Stimulated activated CD8-positive, alpha-beta memory T cell treated with anti-CD3 and anti-CD28 coated beads, Interleukin-4, amount 100 ng/mL, for 4 hours (primary cell): Measurements from ENCODE around the gene NFAM1.

Experiments used
- DNase-seq, 2 donors: peaks; one replicate each; pipeline ENCODE4 v3.0.0-alpha.2; 2020; ENCODE audit warnings: low read depth in 2 of 2, low spot score in 1 of 2

Gene NFAM1

DNA sequence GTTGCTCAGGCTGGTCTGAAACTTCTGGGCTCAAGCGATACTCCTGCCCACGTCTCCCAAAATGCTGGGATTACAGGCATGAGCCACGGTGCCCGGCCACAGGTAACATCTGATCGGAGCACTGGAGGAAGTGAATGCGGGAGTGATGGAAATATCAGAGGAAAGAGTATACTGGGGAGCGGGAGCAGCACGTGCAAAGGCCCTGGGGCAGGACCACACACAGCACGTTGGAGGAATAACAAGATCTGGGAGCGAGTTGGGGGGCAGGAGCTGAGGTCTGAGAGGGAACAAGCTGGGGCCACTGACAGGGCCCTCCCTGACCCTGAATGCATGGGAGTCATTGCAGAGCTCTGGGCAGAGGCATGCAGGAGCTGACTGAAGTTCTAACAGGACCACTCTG, 70.7 kb downstream of the NFAM1 start:
- no peak for DNase-seq

DNA sequence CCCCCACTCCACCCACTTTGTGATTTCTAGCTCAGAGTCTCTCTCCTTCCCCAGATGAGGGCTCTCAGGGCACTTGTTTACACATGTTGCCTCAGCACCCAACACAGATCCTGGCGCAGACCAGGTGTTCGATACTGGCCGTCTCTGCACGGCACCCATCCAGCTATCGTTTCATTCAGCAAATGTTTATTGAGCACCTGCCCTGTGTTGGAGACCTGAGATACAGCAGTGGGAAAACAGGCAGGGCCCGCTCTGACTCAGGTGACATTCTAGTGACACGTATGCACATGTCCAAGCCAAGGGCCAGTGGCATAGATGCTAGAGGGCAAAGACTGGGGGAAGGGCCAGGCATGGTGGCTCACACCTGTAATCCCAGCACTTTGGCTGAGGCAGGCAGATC, 71.9 kb downstream of the NFAM1 start:
- no peak for DNase-seq

- no peak for DNase-seq
Measured at GRCh38 chr22:42358643-42359558, 73.3 kb downstream of the NFAM1 start.

DNA sequence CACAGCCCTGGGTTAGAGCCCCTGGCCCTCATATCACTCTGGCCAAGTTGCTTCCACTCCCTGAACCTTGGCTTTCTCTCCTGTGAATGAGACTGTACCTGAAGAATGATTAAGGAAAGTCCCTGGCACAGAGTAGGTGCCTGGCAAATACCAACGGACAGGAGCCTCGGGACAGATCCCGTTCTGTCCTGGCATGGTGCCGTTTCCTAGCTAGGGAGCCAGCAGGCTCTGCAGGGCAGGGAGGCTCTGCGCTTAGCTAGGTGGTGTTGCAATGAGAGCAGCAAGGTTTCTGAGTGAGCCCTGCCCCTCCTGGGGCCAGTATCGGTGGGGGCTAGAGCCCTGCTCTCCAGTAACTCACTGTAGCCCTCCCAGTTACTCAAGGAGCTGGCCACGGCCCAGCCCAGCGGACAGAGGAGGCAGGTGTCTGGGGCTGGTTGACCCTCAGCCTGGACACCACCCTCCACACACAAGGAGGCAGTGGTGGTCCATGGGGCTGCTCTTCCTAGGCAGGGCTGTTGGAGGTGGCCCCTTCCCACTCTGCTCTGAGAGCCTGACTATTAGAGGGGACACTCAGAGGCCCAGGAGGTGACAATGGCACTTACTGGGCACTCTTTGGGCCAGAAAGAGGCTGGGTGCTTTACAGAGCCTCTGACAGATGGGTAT, 74.4 kb downstream of the NFAM1 start:
- DNase-seq = no peak

DNA sequence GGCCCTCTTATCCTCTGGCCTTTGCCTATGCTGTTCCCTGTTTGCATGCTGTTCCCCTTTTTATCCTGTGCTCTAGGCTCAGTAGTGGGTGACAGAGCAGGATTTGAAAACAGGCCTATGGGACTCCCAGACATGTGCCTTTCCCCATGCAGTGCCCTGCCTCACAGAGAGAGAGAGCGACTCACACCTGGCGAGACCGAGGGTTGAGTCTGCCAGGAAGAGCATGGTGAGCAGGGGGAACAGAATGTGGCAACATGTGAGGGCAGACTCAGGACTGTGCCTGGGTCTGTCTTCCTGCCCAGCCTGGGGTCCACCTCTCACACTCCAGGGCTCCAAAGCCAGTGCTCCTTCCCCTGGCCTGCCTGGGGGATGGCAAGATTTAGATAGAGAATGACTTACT, 75.0 kb downstream of the NFAM1 start:
- DNase-seq = no peak

- DNase-seq = no peak
Measured at GRCh38 chr22:42356533-42356932, 75.7 kb downstream of the NFAM1 start.

- no peak for DNase-seq
Measured at GRCh38 chr22:42353883-42354727, 78.1 kb downstream of the NFAM1 start.

- no peak for DNase-seq
Measured at GRCh38 chr22:42350373-42350772, 81.8 kb downstream of the NFAM1 start.

DNA sequence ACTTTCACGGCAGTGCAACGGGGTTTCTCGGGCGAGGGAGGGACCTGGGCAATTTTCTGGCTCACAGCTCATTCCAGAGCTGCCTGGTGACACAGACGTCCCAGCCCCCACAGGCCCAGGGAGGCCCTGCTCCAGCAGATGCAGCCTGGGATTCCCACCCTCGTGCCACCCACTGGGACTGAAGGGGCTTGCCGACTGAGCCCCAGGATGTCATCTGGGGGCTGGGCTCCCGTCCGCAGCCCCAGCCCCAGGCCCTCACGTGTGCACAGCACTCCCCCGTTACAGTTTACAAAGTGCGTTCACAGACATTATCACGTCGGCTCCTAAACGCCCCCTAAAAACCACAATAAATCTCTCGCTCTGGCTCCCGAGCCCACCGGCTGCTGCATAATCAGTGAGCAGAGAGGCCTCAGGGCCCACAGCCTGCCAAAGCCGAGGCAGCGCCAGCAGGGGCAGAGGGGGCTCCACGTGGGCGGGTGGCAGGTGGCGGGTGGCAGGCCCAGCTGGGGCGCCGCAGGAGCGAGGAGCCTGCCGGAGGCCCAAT, 84.8 kb downstream of the NFAM1 start:
- DNase-seq = no peak

- no peak for DNase-seq
Measured at GRCh38 chr22:42346722-42347121, 85.5 kb downstream of the NFAM1 start.

DNA sequence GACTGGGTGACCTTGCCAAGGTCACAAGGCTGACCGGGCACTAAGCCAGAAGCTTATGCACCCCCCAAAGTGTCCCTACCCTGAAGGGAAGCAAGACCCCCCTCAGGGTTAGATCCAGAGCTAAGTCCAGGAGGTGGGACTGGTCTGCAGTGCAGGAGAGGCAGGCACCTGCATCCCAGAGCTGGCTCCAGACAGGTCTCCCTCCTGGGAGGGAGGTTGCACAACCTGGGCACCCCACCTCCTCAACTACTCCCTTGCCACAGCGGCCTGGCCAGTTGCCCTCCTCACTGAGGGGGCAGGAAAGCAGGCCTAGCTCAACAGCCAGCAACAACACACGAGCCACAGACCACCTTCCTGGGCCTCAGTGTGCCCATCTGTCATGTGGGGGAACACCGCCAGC, 86.7 kb downstream of the NFAM1 start:
- DNase-seq = no peak

- DNase-seq = no peak
Measured at GRCh38 chr22:42344361-42344905, 87.8 kb downstream of the NFAM1 start.

GRCh38 chr22:42343531-42344081, 88.6 kb downstream of the NFAM1 start:
- DNase-seq = no peak

- DNase-seq = no peak
Measured at GRCh38 chr22:42343121-42343454, 89.1 kb downstream of the NFAM1 start.

DNA sequence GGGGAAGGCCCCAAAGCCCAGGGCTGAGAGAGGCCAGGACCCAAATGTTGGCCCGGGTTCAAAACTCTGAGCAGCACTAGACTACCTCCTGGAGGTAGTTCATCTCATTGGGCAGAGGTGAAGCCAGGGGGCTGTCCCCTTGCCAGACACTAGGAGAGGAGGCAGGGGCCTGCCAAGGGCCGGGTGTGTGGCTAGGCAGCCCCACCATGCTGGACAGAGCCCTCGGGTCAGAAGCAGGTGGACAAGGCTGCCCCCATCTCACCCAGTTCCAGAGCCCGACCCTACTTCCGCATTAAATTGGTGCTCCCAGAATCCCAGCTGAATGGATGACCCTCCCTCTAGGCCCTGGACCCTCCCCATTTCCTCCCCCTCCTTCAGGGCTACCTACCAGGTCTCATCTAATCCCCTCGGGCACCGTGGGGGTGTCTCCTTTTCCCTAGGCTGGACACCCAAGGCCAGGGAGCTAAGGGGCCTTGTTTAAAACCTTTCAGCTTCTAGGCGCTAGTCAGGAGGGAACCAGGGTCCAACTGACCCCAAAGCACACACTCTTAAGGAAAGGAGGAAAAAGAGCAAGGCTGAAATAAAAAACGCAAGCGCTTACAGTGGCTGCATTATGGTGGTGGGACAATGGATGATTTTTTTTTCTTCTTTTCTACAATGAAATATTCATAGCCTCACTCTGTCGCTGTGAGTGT, 89.6 kb downstream of the NFAM1 start:
- no peak for DNase-seq

GRCh38 chr22:42341779-42342178, 90.4 kb downstream of the NFAM1 start:
- DNase-seq = no peak

DNA sequence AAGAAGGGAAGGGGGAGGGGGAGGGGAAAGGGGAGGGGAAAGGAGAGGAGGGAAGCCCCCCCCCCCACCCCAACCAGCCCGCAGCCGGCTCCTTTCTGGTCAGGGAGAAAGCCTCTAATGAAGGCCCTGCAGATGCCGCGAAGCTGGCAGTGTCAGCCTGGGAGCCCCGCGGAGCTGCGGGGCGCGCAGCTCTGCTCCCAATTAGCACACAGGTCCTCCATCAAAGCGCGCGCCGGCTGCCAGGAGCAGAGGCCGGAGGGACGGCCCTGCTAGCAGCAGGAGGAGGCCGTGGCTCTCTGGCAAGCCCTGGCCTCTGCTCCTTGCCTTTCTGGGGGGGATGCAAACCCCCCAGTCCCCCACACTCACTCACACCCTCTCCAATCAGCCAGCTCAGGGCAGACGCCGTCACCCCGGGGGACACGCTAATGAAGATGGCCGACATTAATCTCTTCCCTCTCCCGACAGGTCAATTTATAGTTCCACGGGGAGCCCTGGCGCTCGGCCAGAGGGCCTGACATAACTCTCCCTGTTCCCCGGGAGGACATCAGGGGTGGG, 91.3 kb downstream of the NFAM1 start:
- no peak for DNase-seq

GRCh38 chr22:42340150-42340549, 92.1 kb downstream of the NFAM1 start:
- DNase-seq = no peak

DNA sequence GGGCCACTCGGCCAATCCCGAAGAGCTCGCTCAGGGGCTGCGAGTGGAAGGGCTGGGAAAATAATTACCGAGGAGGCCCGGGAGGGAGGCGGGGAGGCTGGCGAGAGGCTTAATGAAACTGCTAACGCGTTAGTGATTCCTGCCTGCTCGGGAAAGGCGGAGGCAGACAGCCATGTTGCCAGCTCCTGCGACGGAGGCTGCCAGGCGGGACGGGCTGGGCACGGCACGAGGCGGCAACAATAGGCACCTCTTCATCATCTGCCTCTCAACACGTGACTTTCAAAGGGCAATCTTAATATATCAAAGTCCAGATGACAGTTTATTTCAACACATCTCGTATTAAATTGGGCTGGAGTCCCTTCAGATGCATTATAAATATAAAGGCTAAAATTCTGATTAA, 93.7 kb downstream of the NFAM1 start:
- DNase-seq = no peak

GRCh38 chr22:42337356-42337755, 94.8 kb downstream of the NFAM1 start:
- no peak for DNase-seq
